M059J (cell line): ENCODE measurements around the gene HAND1. TPM values are rescaled to one million over a fixed set of nuclear protein-coding genes. Genes with fewer than 3 reads are reported as not detected.
"Not testable (repeated sequence)": the region's sequence is repeated elsewhere in the genome, so short reads cannot be mapped to it uniquely, and the experiment has no call there.

Source experiments
- DNase-seq: peaks from one replicate; pipeline ENCODE4 v3.0.0-alpha.2; 2012; ENCODE audit warnings: low read depth
- total RNA-seq: library from RNA; depleted of rRNA; stranded (reverse); fragments of >200 nt; shearing (Covaris generic); gene quantifications from 2 replicates; pipeline ENCODE4 v1.2.3, GENCODE V29; 2014; rRNA removed

HAND1 gene
- not detected in 2 replicates for total RNA-seq

- DNase-seq = peak; percentile 41
Observed at GRCh38 chr5:154478224-154478565, at the start of gene HAND1. HAND1 (minus strand) TSS chr5:154478227; CDS start chr5:154478008, 219 bp downstream.

GRCh38 chr5:154526231-154527226 lies 48.5 kb upstream of the HAND1 start:
- DNase-seq = no peak

- DNase-seq = no peak
Observed at GRCh38 chr5:154524859-154525258, 46.8 kb upstream of the HAND1 start.

- DNase-seq = no peak
Observed at GRCh38 chr5:154524181-154524580, 46.2 kb upstream of the HAND1 start.

GRCh38 chr5:154523709-154524108 lies 45.7 kb upstream of the HAND1 start:
- DNase-seq = peak; percentile 40

GRCh38 chr5:154523104-154523503 lies 45.1 kb upstream of the HAND1 start:
- DNase-seq = no peak

GRCh38 chr5:154522284-154522683 lies 44.3 kb upstream of the HAND1 start:
- no peak for DNase-seq

- no peak for DNase-seq
Observed at GRCh38 chr5:154521756-154522155, 43.7 kb upstream of the HAND1 start.

- peak; percentile 22 for DNase-seq
Observed at GRCh38 chr5:154520861-154521453, 42.9 kb upstream of the HAND1 start.

- peak; percentile 77 for DNase-seq
Observed at GRCh38 chr5:154519359-154519758, 41.3 kb upstream of the HAND1 start.

GRCh38 chr5:154518438-154518867 lies 40.4 kb upstream of the HAND1 start:
- no peak for DNase-seq

GRCh38 chr5:154517810-154518437 lies 39.9 kb upstream of the HAND1 start:
- no peak for DNase-seq

- DNase-seq = peak; percentile 12
Observed at GRCh38 chr5:154517181-154517580, 39.2 kb upstream of the HAND1 start.

- peak; percentile 24 for DNase-seq
Observed at GRCh38 chr5:154516475-154516874, 38.4 kb upstream of the HAND1 start.

GRCh38 chr5:154515488-154515887 lies 37.5 kb upstream of the HAND1 start:
- DNase-seq = not testable (repeated sequence)

- no peak for DNase-seq
Observed at GRCh38 chr5:154514331-154514730, 36.3 kb upstream of the HAND1 start.

- peak; percentile 39 for DNase-seq
Observed at GRCh38 chr5:154513669-154514084, 35.6 kb upstream of the HAND1 start.

GRCh38 chr5:154511984-154512383 lies 34.0 kb upstream of the HAND1 start:
- no peak for DNase-seq

GRCh38 chr5:154509784-154510555 lies 31.9 kb upstream of the HAND1 start:
- DNase-seq = no peak

- no peak for DNase-seq
Observed at GRCh38 chr5:154508114-154508513, 30.1 kb upstream of the HAND1 start.

- DNase-seq = no peak
Observed at GRCh38 chr5:154506716-154507080, 28.7 kb upstream of the HAND1 start.
